ENCODE data around the gene LPAR2. TPM values are rescaled to one million over a fixed set of nuclear protein-coding genes. Genes with fewer than 3 reads are reported as not detected.
A peak's percentile ranks its signal among the peaks of the same experiment; 100 is the strongest.

LPAR2 gene
- total and polyA plus RNA-seq, 2 donors (not counting 3 experiments of a cell fraction or from before 2014, with no cell fraction given): 4.7 to 5.0 TPM

- BruUV-seq (replicated peaks): no TSS peak
- H3K4me2 ChIP-seq (ENCODE audit: insufficient read depth, low read length): no peak within 1 kb of the TSS
- dilution Hi-C loops (cut with MboI; ENCODE audit: extremely low pct_ligation_motif_present, low sequenced_read_pairs): no loop called here
- no peak within 1 kb of the TSS for H3K9ac ChIP-seq (replicated peaks; ENCODE audit: extremely low read depth, insufficient read depth, low read length)
- intact Hi-C loops (cut with micrococcal nuclease): no loop called here
- H3K36me3 ChIP-seq (ENCODE audit: control insufficient read depth in 2 of 2, extremely low read depth in 1 of 2, insufficient read depth in 2 of 2, low read length in 2 of 2): no peaks in the 10 kb centered on the region
- H3K27me3 ChIP-seq (ENCODE audit: control insufficient read depth in 2 of 2, insufficient read depth in 2 of 2, low read length in 2 of 2): no peaks in the 10 kb centered on the region
- ChIA-PET POLR2A (no interaction called here), CTCF (no interaction called here)
- H3K27ac ChIP-seq (ENCODE audit: insufficient read depth, low read depth, low read length): no peak within 1 kb of the TSS
- H3K9me3 ChIP-seq (replicated peaks; ENCODE audit: control insufficient read depth, insufficient read depth, low read length): no peaks in the 10 kb centered on the region
- H3K79me2 ChIP-seq (ENCODE audit: control insufficient read depth, insufficient read depth, low read length): no peaks in the 10 kb centered on the region
- H3K9me1 ChIP-seq (replicated peaks; ENCODE audit: control insufficient read depth, extremely low read depth, insufficient read depth, low read length): no peaks in the 10 kb centered on the region
- no peak for TF ChIP-seq EZH2 (IDR thresholded peaks at IDR 0.05; ENCODE audit: borderline replicate concordance, low read depth, low read length, severe bottlenecking)
- no peak for TF ChIP-seq POLR2A (IDR thresholded peaks at IDR 0.05; ENCODE audit: low read depth, low read length)
- TF ChIP-seq GATA2 (IDR thresholded peaks at IDR 0.05; ENCODE audit: insufficient read depth, insufficient read length, low read depth, low read length): no peak
- no peak for TF ChIP-seq POLR2AphosphoS5 (IDR thresholded peaks at IDR 0.05; ENCODE audit: insufficient read depth, low read depth, low read length)
- no peak for TF ChIP-seq JUN (IDR thresholded peaks at IDR 0.05; ENCODE audit: borderline replicate concordance, insufficient read depth, insufficient read length, low read depth)
- TF ChIP-seq MYC (IDR thresholded peaks at IDR 0.05; ENCODE audit: low read depth, low read length): no peak
- no peak for TF ChIP-seq FOS (IDR thresholded peaks at IDR 0.05; ENCODE audit: borderline replicate concordance, insufficient read depth, low read length)
- TF ChIP-seq MAX (IDR thresholded peaks at IDR 0.05; ENCODE audit: insufficient read depth, insufficient read length): no peak
- TF ChIP-seq CTCF (IDR thresholded peaks at IDR 0.05; ENCODE audit: extremely low read depth in 1 of 2, insufficient read depth in 1 of 2, low read depth in 1 of 2, low read length in 2 of 2): no peak
- peak within 1 kb of the TSS; percentile 82 for H2AFZ ChIP-seq (ENCODE audit: low read depth, low read length)
- H4K20me1 ChIP-seq (replicated peaks; ENCODE audit: control insufficient read depth, extremely low read depth, insufficient read depth, low read length): no peaks in the 10 kb centered on the region
- FAIRE-seq (no peak), DNase-seq (ENCODE audit: low read depth, low spot score) (peak; percentile 65)
- H3K4me1 ChIP-seq (ENCODE audit: control insufficient read depth, extremely low read depth, insufficient read depth, low read length): no peaks in the 10 kb centered on the region
- no peak within 1 kb of the TSS for H3K4me3 ChIP-seq (replicated peaks in 1 of 3; ENCODE audit: insufficient read depth in 1 of 3, low read depth in 1 of 3, low read length in 3 of 3)
Observed at GRCh38 chr19:19618219-19619051, 9.6 kb downstream of the LPAR2 start, which contains the start of gene PBX4. Gene PBX4 (minus strand): TSS chr19:19618687. CDS start chr19:19618629, 58 bp downstream.

Data from endothelial cell of umbilical vein (primary cell).